Islet of Langerhans (tissue), 1 donor: Measurements from ENCODE around the gene SPATA6L.

Experiments
- FAIRE-seq: peaks from one replicate; lab custom pipeline; 2011; peaks lifted over from hg19 to GRCh38; lab: Jason Lieb, UNC

Gene SPATA6L

DNA sequence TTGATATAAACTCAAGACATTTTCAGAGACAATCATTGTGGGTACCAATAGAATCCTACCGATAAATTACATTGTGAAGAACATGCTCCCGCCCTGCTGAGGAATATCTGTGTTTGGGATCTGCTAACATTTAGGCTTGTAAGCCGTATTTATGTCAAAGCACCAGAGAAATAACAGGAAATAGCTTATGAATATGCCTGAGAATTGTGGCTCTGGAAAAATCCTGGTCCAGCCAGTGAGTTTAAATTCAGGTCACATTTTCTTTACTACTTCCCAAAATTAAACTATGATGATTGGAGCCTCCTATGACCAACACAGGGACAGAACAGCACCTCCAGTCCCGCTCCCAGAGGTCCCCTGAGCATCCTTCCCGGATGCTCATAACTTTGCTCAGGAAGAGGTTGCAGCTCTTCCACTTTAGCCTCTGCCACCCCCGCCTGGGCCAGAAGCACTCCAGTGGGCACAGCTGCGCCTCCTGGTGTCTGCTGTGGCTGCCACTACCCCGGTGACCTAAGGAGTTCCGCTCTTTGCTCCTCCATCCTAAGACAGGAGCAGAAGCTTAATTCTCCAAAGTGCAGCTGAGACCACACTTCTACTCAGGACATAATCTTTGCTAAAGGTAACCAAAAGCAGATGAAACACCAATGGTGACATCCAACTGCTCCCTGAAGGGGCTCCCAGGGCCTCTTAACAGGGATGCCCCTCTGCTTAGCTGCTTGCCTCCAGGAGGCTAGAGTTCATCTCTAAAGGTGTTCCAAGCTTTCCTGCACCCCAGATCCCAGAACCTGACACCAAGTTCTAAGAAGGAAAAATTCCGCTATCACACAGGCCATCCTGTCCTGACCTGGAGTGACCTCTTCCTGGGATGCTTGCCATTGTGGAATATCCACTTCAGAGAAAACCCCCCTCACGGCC, 117.2 kb downstream of the SPATA6L start:
- no peak for FAIRE-seq
